Ectodermal cell (in vitro differentiated cells): ENCODE data around the gene NEDD8.

Experiments used
- H3K27ac ChIP-seq: 2 replicates; pipeline ENCODE4 v1.7.0; 2013; ENCODE audit warnings: mild to moderate bottlenecking, low read depth, low read length; ENCODE audit not compliant: insufficient read depth, poor library complexity, severe bottlenecking
- H3K27me3 ChIP-seq: 2 replicates; pipeline ENCODE4 v1.7.0; 2013; ENCODE audit warnings: mild to moderate bottlenecking, low read length; ENCODE audit not compliant: insufficient read depth, control insufficient read depth, poor library complexity, severe bottlenecking
- H3K36me3 ChIP-seq: one replicate; pipeline ENCODE4 v1.7.0; 2013; ENCODE audit warnings: low read length; ENCODE audit not compliant: control insufficient read depth, insufficient read depth
- H3K4me1 ChIP-seq: one replicate; pipeline ENCODE4 v1.7.0; 2013; ENCODE audit warnings: low read length; ENCODE audit not compliant: control insufficient read depth, insufficient read depth
- H3K4me3 ChIP-seq: 2 replicates; pipeline ENCODE4 v1.7.0; 2013; ENCODE audit warnings: low read depth, low read length, control low read depth; ENCODE audit not compliant: insufficient read depth
- H3K9me3 ChIP-seq: 2 replicates; pipeline ENCODE4 v1.7.0; 2013; ENCODE audit warnings: mild to moderate bottlenecking, low read length, moderate library complexity; ENCODE audit not compliant: control insufficient read depth
- WGBS, 2 experiments: methylation state at CpG; one replicate each; pipeline ENCODE4 v1.1.7; 2013; ENCODE audit warnings: missing lambda C conversion rate in 2 of 2; 5-methylcytosine and 5-hydroxymethylcytosine counted together

Gene NEDD8

GRCh38 chr14:24167469-24168114, 64.6 kb downstream of the NEDD8 start:
- H3K9me3 ChIP-seq = no peaks in the 10 kb centered on the region
- no peak overlapping the region for H3K27ac ChIP-seq
- WGBS, 2 experiments = 93% methylated on average over 3 of the region's 3 CpGs
- H3K4me1 ChIP-seq = peaks cover 2% of the 10 kb centered on the region
- no peaks in the 10 kb centered on the region for H3K27me3 ChIP-seq
- no peak overlapping the region for H3K4me3 ChIP-seq
- no peaks in the 10 kb centered on the region for H3K36me3 ChIP-seq
